IMR-90 (cell line): ENCODE results near the gene USP12.

Experiments used
- BHLHE40 ChIP-seq: fragments of 150-350 bp; IDR thresholded peaks from 2 replicates; pipeline ENCODE4 v1.6.1; 2016; ENCODE audit warnings: mild to moderate bottlenecking, low read depth, low read length
- CEBPB ChIP-seq: IDR thresholded peaks from 2 replicates; pipeline ENCODE4 v1.6.1; 2012; ENCODE audit warnings: low read depth, low read length, improper control_type of control experiment
- POLR2A ChIP-seq: IDR thresholded peaks from 2 replicates; pipeline ENCODE4 v1.6.1; 2012; ENCODE audit warnings: mild to moderate bottlenecking, low read depth, low read length
- RAD21 ChIP-seq: IDR thresholded peaks from 2 replicates; pipeline ENCODE4 v1.6.1; 2012; ENCODE audit warnings: low read length, improper control_type of control experiment
- RFX5 ChIP-seq: IDR thresholded peaks from 2 replicates; pipeline ENCODE4 v1.8.0; 2012; ENCODE audit warnings: low read depth, mild to moderate bottlenecking, low read length, moderate library complexity
- SMC3 ChIP-seq: fragments of 150-350 bp; IDR thresholded peaks from 2 replicates; pipeline ENCODE4 v1.6.1; 2016; ENCODE audit warnings: low read depth, mild to moderate bottlenecking, antibody characterized with exemption, low read length, moderate library complexity
- TF ChIP-seq, protein P1 (sequence below): conservative IDR thresholded peaks from 2 replicates; pipeline ENCODE4 v1.5.1; 2012; ENCODE audit warnings: mild to moderate bottlenecking, low read depth, low read length, improper control_type of control experiment
- TF ChIP-seq, protein P2 (sequence below): fragments of 150-350 bp; IDR thresholded peaks from 2 replicates; pipeline ENCODE4 v1.6.1; 2016; ENCODE audit warnings: low read depth, mild to moderate bottlenecking, low read length, moderate library complexity, borderline replicate concordance

DNA sequence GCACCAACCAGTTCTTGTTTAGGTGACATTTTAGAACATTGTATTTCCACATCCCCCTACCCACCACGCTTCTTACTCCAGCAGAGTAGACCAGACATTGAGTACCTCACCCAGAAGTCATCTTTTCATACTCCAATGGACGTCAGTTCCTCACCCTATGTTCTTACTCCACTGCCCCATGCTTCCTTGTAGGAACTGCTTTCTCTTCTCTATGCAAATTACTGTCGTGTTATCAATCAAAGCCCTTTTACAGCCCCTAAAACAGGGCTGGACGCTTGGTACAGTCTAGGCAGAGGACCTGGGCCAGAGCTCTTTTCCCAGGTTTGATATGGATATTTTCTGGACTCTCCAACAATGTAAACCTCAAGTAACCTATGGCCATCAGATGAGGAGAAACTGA is 58.2 kb downstream of the USP12 start:
- TF ChIP-seq, protein P1, sequence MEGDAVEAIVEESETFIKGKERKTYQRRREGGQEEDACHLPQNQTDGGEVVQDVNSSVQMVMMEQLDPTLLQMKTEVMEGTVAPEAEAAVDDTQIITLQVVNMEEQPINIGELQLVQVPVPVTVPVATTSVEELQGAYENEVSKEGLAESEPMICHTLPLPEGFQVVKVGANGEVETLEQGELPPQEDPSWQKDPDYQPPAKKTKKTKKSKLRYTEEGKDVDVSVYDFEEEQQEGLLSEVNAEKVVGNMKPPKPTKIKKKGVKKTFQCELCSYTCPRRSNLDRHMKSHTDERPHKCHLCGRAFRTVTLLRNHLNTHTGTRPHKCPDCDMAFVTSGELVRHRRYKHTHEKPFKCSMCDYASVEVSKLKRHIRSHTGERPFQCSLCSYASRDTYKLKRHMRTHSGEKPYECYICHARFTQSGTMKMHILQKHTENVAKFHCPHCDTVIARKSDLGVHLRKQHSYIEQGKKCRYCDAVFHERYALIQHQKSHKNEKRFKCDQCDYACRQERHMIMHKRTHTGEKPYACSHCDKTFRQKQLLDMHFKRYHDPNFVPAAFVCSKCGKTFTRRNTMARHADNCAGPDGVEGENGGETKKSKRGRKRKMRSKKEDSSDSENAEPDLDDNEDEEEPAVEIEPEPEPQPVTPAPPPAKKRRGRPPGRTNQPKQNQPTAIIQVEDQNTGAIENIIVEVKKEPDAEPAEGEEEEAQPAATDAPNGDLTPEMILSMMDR, result no peak
- no peak for TF ChIP-seq RAD21
- TF ChIP-seq POLR2A, result no peak
- no peak for TF ChIP-seq SMC3
- TF ChIP-seq BHLHE40, result no peak
- TF ChIP-seq, protein P2, sequence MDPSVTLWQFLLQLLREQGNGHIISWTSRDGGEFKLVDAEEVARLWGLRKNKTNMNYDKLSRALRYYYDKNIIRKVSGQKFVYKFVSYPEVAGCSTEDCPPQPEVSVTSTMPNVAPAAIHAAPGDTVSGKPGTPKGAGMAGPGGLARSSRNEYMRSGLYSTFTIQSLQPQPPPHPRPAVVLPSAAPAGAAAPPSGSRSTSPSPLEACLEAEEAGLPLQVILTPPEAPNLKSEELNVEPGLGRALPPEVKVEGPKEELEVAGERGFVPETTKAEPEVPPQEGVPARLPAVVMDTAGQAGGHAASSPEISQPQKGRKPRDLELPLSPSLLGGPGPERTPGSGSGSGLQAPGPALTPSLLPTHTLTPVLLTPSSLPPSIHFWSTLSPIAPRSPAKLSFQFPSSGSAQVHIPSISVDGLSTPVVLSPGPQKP, result no peak
- TF ChIP-seq CEBPB, result no peak
- TF ChIP-seq RFX5, result no peak
